Measurements from ENCODE around the gene SEMA3B. TPM values are rescaled to one million over a fixed set of nuclear protein-coding genes. Genes with fewer than 3 reads are reported as not detected.

SEMA3B gene
- total RNA-seq, 2 experiments from 2014 or later = 0.28 to 0.82 TPM

GRCh38 chr3:50296721-50297383, 27.9 kb downstream of the SEMA3B start:
- no peak for DNase-seq (ENCODE audit: low spot score)
- H2AFZ ChIP-seq (ENCODE audit: low read length) = no peak overlapping the region
- peaks cover 25% of the 10 kb centered on the region for H3K4me1 ChIP-seq (ENCODE audit: insufficient read depth, low read length, poor library complexity, severe bottlenecking)
- H4K20me1 ChIP-seq (ENCODE audit: insufficient read depth, low read length) = no peaks in the 10 kb centered on the region
- no peaks in the 10 kb centered on the region for H3K9me3 ChIP-seq (ENCODE audit: low read length)
- H3K36me3 ChIP-seq (ENCODE audit: insufficient read depth, low read length) = no peaks in the 10 kb centered on the region
- intact Hi-C loops (cut with micrococcal nuclease; ENCODE audit: unreplicated experiment) = loop anchor here (5.0 kb wide), 1 partner anchor 40 kb away; no protein-coding TSS in a partner anchor
- no peak overlapping the region for H3K4me3 ChIP-seq (ENCODE audit: low read depth, low read length, poor library complexity, severe bottlenecking)
- TF ChIP-seq EZH2phosphoT487 (IDR thresholded peaks at IDR 0.05; ENCODE audit: borderline replicate concordance, low read depth, low read length) (no peak), CTCF (conservative IDR thresholded peaks at IDR 0.05; ENCODE audit: low read length) (no peak)
- ChIA-PET CTCF (ENCODE audit: unreplicated experiment) (interaction anchor here (0.6 kb wide), 1 partner anchor 18 kb away, joined by 3 read pairs; no protein-coding TSS in a partner anchor), POLR2A (no interaction called here)
- no peak overlapping the region for H3K4me2 ChIP-seq (ENCODE audit: low read length)
- no peaks in the 10 kb centered on the region for H3K9me2 ChIP-seq (ENCODE audit: insufficient read depth, low read length)
- peaks cover 3% of the 10 kb centered on the region for H3K79me2 ChIP-seq (ENCODE audit: insufficient read depth, low read depth, low read length)
- no peak overlapping the region for H3K27ac ChIP-seq (ENCODE audit: low read depth, low read length, poor library complexity, severe bottlenecking)
- no TSS peak for BruUV-seq (replicated peaks)

GRCh38 chr3:50297384-50297775, 28.4 kb downstream of the SEMA3B start:
- Histone ChIP-seq H2AFZ (ENCODE audit: low read length) (no peak overlapping the region), H3K9me3 (ENCODE audit: low read length) (no peaks in the 10 kb centered on the region), H3K36me3 (ENCODE audit: insufficient read depth, low read length) (no peaks in the 10 kb centered on the region), H4K20me1 (ENCODE audit: insufficient read depth, low read length) (no peaks in the 10 kb centered on the region), H3K4me1 (ENCODE audit: insufficient read depth, low read length, poor library complexity, severe bottlenecking) (peaks cover 25% of the 10 kb centered on the region), H3K79me2 (ENCODE audit: insufficient read depth, low read depth, low read length) (no peaks in the 10 kb centered on the region), H3K4me3 (ENCODE audit: low read depth, low read length, poor library complexity, severe bottlenecking) (no peak overlapping the region), H3K9me2 (ENCODE audit: insufficient read depth, low read length) (no peaks in the 10 kb centered on the region), H3K27ac (ENCODE audit: low read depth, low read length, poor library complexity, severe bottlenecking) (no peak overlapping the region), H3K4me2 (ENCODE audit: low read length) (peak overlapping the region; percentile 91; the same call in 1 of the 2 replicates)
- TF ChIP-seq EZH2phosphoT487 (IDR thresholded peaks at IDR 0.05; ENCODE audit: borderline replicate concordance, low read depth, low read length) (no peak), CTCF (conservative IDR thresholded peaks at IDR 0.05; ENCODE audit: low read length) (no peak)
- no TSS peak for BruUV-seq (replicated peaks)
- DNase-seq (ENCODE audit: low spot score) = no peak
- ChIA-PET POLR2A (no interaction called here), CTCF (ENCODE audit: unreplicated experiment) (no interaction called here)
- intact Hi-C loops (cut with micrococcal nuclease; ENCODE audit: unreplicated experiment) = loop anchor here (5.0 kb wide), 1 partner anchor 40 kb away; no protein-coding TSS in a partner anchor
